ENCODE results near the gene SEMA6D.

DNA sequence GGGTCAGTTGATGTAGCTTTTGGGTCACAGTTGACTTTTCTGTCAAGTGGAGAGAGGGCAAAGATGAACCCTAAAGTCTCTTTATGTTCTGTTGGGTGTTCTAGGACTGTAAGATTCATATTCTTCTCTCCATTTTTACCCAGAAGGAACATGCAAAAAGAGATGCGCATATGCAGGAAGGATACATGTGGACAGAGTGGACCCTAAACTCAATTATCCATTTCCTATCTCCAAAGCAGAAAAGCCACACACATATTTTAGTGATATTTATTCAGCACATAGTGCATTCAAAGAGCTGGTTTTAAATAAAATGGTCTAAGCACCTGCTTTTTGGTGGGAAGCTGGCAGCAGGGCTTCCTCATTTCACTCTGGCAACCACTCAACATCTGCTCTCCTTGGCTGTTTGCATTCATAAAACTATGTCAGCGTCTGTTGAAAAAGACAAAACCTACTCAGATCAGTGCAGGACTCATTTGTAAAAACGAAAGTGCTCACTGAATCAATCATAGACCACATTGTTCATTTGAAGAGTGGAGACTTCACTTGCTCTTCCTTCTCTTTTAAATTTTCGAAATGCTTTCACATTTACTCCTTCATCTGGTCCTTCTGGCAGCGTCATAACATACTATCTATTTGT is 96.6 kb downstream of the SEMA6D start:
- TF ChIP-seq CTCF (IDR thresholded peaks at IDR 0.05; ENCODE audit: low read depth, low read length, poor library complexity, severe bottlenecking) (no peak), EZH2phosphoT487 (IDR thresholded peaks at IDR 0.05; ENCODE audit: borderline replicate concordance, low read length) (no peak)
